Kidney (tissue), 14 donors: ENCODE results near the gene KANSL3. TPM values are rescaled to one million over a fixed set of nuclear protein-coding genes. Genes with fewer than 3 reads are reported as not detected.

Experiments used
- DNase-seq, 5 donors: peaks; one replicate each; pipeline ENCODE4 v3.0.0-alpha.2; 2013 to 2020
- FAIRE-seq: peaks from 2 replicates; lab custom pipeline; 2012; peaks lifted over from hg19 to GRCh38; lab: Jason Lieb, UNC
- H3K27ac ChIP-seq, 2 donors: one replicate each; pipeline ENCODE4 v1.7.0; 2013; ENCODE audit warnings: low read depth in 2 of 2, low read length in 2 of 2, inconsistent platforms in 1 of 2
- H3K27me3 ChIP-seq: one replicate; pipeline ENCODE4 v1.7.1; 2013; ENCODE audit warnings: low read length, inconsistent platforms; ENCODE audit not compliant: control insufficient read depth, insufficient read depth
- H3K36me3 ChIP-seq, 3 donors: one replicate each; pipeline versions ENCODE4 v1.7.0 to v1.7.1; 2013; ENCODE audit warnings: low read length in 3 of 3, control low read depth in 1 of 3, inconsistent platforms in 1 of 3; ENCODE audit not compliant: insufficient read depth in 3 of 3, control insufficient read depth in 2 of 3
- H3K4me1 ChIP-seq, 3 donors: one replicate each; pipeline versions ENCODE4 v1.7.0 to v1.7.1; 2013; ENCODE audit warnings: low read length in 3 of 3, inconsistent platforms in 1 of 3, low read depth in 1 of 3; ENCODE audit not compliant: control insufficient read depth in 2 of 3, insufficient read depth in 2 of 3
- H3K4me3 ChIP-seq, 3 donors: one replicate each; pipeline versions ENCODE4 v1.7.0 to v1.8.1; 2013; ENCODE audit warnings: low read length in 3 of 3, control low read depth in 1 of 3, inconsistent platforms in 1 of 3
- H3K9ac ChIP-seq, 3 donors: one replicate each; pipeline versions ENCODE4 v1.7.0 to v1.7.1; 2013; ENCODE audit warnings: low read length in 3 of 3, control low read depth in 1 of 3, inconsistent platforms in 1 of 3
- H3K9me3 ChIP-seq, 3 donors: one replicate each; pipeline versions ENCODE4 v1.7.0 to v1.7.1; 2013; ENCODE audit warnings: low read length in 3 of 3, control low read depth in 1 of 3, inconsistent platforms in 1 of 3; ENCODE audit not compliant: control insufficient read depth in 2 of 3, insufficient read depth in 1 of 3
- intact Hi-C: fragments of 100-400 bp; cut with DNase I; formaldehyde crosslinking; loops from one replicate; pipeline ENCODE4 v1.11.1; 2022
- polyA plus RNA-seq: library from polyadenylated mRNA; stranded (reverse); fragments of 350-450 nt; fragmentation: Illumina TruSeq; extraction: RNeasy Lipid Tissue Mini Kit (QIAGEN cat#74804); gene quantifications from one replicate; pipeline ENCODE4 v1.2.3, GENCODE V29; 2014; ENCODE audit warnings: low read depth, low replicate concordance; ENCODE audit not compliant: insufficient read depth
- total RNA-seq: library from RNA; stranded (reverse); fragmentation: NEBNext Ultra II Directional; extraction: Animal tissue kit (Norgen Biotek cat#: 25700); gene quantifications from one replicate; pipeline ENCODE4 v1.2.1, GENCODE V29; 2021
- TF ChIP-seq, protein P1 (sequence below): IDR thresholded peaks from 3 replicates; pipeline ENCODE4 v1.5.1; 2012; ENCODE audit warnings: mild to moderate bottlenecking, moderate library complexity, borderline replicate concordance; ENCODE audit not compliant: insufficient read depth; ENCODE audit errors: extremely low read depth
- donor health status: control.
- donor health status: control.
- donor health status: control.
- donor health status: control.
- donor health status: control.
- donor health status: DM: yes; HTN: yes; CAD: no.
- donor health status: Normal renal cell carcinoma (clear cell type).

KANSL3 gene
- total and polyA plus RNA-seq, 2 donors from 2014 or later = 17.5 to 48.8 TPM

DNA sequence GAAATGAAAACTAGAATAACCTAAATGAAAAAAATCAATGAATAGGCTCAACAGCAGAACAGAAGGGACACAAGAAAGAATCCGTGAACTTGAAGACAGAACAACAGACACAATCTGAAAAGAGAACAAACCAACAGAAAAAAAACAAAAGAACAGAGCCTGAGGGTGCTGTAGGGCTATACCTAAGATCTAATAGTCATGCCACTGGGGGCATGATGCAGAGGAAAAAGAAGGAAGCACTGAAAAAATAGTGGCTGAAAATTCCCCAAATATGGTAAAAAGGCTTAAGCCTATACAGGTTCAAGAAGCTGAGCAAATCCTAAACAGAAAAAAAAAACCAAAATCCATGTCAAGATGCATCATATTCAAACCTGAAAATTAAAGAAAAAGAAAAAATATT is 50.3 kb downstream of the KANSL3 start:
- H3K4me3 ChIP-seq = no peak overlapping the region
- intact Hi-C loops = no loop called here
- H3K9me3 ChIP-seq = no peaks in the 10 kb centered on the region
- H3K4me1 ChIP-seq = no peaks in the 10 kb centered on the region
- peaks cover 0 to 8% (median 3%) of the 10 kb centered on the region in 3 donors for H3K36me3 ChIP-seq
- TF ChIP-seq, protein P1, sequence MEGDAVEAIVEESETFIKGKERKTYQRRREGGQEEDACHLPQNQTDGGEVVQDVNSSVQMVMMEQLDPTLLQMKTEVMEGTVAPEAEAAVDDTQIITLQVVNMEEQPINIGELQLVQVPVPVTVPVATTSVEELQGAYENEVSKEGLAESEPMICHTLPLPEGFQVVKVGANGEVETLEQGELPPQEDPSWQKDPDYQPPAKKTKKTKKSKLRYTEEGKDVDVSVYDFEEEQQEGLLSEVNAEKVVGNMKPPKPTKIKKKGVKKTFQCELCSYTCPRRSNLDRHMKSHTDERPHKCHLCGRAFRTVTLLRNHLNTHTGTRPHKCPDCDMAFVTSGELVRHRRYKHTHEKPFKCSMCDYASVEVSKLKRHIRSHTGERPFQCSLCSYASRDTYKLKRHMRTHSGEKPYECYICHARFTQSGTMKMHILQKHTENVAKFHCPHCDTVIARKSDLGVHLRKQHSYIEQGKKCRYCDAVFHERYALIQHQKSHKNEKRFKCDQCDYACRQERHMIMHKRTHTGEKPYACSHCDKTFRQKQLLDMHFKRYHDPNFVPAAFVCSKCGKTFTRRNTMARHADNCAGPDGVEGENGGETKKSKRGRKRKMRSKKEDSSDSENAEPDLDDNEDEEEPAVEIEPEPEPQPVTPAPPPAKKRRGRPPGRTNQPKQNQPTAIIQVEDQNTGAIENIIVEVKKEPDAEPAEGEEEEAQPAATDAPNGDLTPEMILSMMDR = no peak
- H3K27ac ChIP-seq = no peak overlapping the region
- FAIRE-seq = no peak
- no peaks in the 10 kb centered on the region for H3K27me3 ChIP-seq
- no peak for DNase-seq
- H3K9ac ChIP-seq = no peak overlapping the region

DNA sequence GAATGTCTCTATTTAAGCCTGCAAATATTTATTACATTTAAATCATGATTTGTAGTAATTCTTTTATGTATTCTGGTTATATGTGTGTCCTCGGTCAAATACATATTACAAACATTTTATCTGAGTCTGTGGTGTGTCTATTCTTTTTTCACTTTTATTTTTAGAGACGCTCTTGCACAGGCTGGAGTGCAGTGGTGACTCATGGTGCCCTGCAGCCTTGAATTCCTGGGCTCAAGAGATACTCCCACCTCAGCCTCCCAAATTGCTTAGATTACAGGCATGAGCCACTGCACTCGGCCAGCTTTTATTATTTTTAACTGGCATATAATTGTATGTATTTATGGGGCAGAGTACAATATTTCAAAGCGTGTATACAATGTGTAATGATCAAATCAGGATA is 54.1 kb downstream of the KANSL3 start:
- intact Hi-C loops = no loop called here
- H3K9me3 ChIP-seq = no peaks in the 10 kb centered on the region
- no peaks in the 10 kb centered on the region for H3K36me3 ChIP-seq
- no peaks in the 10 kb centered on the region for H3K4me1 ChIP-seq
- TF ChIP-seq, protein P1 = no peak
- no peak for DNase-seq
- no peak for FAIRE-seq
- no peak overlapping the region for H3K27ac ChIP-seq
- H3K9ac ChIP-seq = no peak overlapping the region
- no peak overlapping the region for H3K4me3 ChIP-seq
- H3K27me3 ChIP-seq = no peaks in the 10 kb centered on the region

DNA sequence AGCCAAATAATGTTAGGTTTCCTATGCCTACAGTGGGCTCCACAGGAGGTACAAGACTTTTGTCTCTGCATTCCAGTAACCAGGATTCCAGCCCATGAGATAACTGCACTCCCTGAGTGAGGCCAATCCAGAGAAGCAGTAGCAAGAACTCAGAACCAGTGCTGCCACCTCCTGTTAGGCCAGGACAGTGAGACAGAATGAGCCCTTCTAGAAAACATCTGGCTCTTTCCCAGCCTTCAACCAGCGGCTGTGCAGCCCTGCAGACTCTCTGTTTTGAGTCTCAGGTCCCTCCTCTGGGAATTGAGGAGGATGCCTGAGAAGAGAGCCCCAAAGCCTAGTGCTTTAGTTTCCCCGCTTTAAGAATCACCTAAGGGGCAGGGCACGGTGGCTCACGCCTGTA is 57.3 kb downstream of the KANSL3 start:
- Histone ChIP-seq H3K9ac (no peak overlapping the region), H3K27me3 (no peaks in the 10 kb centered on the region), H3K36me3 (no peaks in the 10 kb centered on the region), H3K4me3 (no peak overlapping the region), H3K27ac (no peak overlapping the region), H3K9me3 (no peaks in the 10 kb centered on the region), H3K4me1 (no peaks in the 10 kb centered on the region)
- intact Hi-C loops = no loop called here
- peak in 2 of 5 donors; percentile 19 to 33 for DNase-seq
- no peak for FAIRE-seq
- TF ChIP-seq, protein P1 = no peak

DNA sequence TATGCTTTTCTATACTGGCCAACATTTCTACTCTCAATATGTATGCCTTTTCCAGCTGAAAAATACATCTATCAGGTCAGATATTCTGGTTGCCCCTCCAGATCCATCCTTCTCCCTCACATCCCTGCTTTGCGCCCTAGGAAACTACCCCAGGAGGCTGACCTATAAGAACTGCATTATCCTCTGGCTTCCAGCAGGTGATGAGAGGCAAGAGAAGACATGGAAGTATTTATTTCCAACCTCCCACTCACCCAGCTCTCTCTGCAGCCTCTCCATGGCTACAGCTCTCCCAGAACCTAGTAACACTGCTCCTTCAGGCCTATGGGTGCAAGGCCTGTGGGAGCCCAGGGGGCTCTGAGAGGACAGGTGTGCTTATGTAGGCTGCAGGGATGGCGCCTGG is 58.7 kb downstream of the KANSL3 start:
- TF ChIP-seq, protein P1 = no peak
- FAIRE-seq (no peak), DNase-seq (no peak)
- no peaks in the 10 kb centered on the region for H3K4me1 ChIP-seq
- no peaks in the 10 kb centered on the region for H3K9me3 ChIP-seq
- intact Hi-C loops = no loop called here
- H3K27ac ChIP-seq = no peak overlapping the region
- H3K27me3 ChIP-seq = no peaks in the 10 kb centered on the region
- H3K9ac ChIP-seq = no peak overlapping the region
- H3K36me3 ChIP-seq = no peaks in the 10 kb centered on the region
- H3K4me3 ChIP-seq = no peak overlapping the region
